Measurements from ENCODE around the gene ARID4B. TPM values are rescaled to one million over a fixed set of nuclear protein-coding genes. Genes with fewer than 3 reads are reported as not detected.

Gene ARID4B
- total and polyA plus RNA-seq, 2 donors (not counting 3 experiments of a cell fraction or from before 2014, with no cell fraction given) = 6.7 to 40.7 TPM

GRCh38 chr1:235131961-235132360 is 196.0 kb downstream of the ARID4B start:
- CTCF ChIA-PET = interaction anchor here (1.3 kb wide), 1 partner anchor 283 kb away, joined by 4 read pairs; no protein-coding TSS in a partner anchor
- Histone ChIP-seq H3K27ac (ENCODE audit: insufficient read depth, low read depth, low read length) (no peak overlapping the region), H3K9ac (replicated peaks; ENCODE audit: extremely low read depth, insufficient read depth, low read length) (no peak overlapping the region), H3K4me2 (ENCODE audit: insufficient read depth, low read length) (no peak overlapping the region), H3K79me2 (ENCODE audit: control insufficient read depth, insufficient read depth, low read length) (peaks cover 17% of the 10 kb centered on the region), H2AFZ (ENCODE audit: low read depth, low read length) (no peak overlapping the region), H3K4me3 (replicated peaks in 1 of 3; ENCODE audit: insufficient read depth in 1 of 3, low read depth in 1 of 3, low read length in 3 of 3) (no peak overlapping the region), H3K9me3 (replicated peaks; ENCODE audit: control insufficient read depth, insufficient read depth, low read length) (no peaks in the 10 kb centered on the region), H3K9me1 (replicated peaks; ENCODE audit: control insufficient read depth, extremely low read depth, insufficient read depth, low read length) (no peaks in the 10 kb centered on the region), H3K36me3 (ENCODE audit: control insufficient read depth in 2 of 2, extremely low read depth in 1 of 2, insufficient read depth in 2 of 2, low read length in 2 of 2) (peaks cover 12 to 17% of the 10 kb centered on the region in 2 experiments), H3K27me3 (ENCODE audit: control insufficient read depth in 2 of 2, insufficient read depth in 2 of 2, low read length in 2 of 2) (no peaks in the 10 kb centered on the region), H3K4me1 (ENCODE audit: control insufficient read depth, extremely low read depth, insufficient read depth, low read length) (peaks cover 8% of the 10 kb centered on the region), H4K20me1 (replicated peaks; ENCODE audit: control insufficient read depth, extremely low read depth, insufficient read depth, low read length) (no peaks in the 10 kb centered on the region)
- FAIRE-seq = no peak
- no peak for DNase-seq (ENCODE audit: low read depth, low spot score)
- intact Hi-C loops (cut with micrococcal nuclease) = no loop called here
- POLR2A ChIA-PET = interaction anchor here (0.6 kb wide), 1 partner anchor 608 kb away, joined by 3 read pairs; no protein-coding TSS in a partner anchor
- BruUV-seq (replicated peaks) = no TSS peak
- TF ChIP-seq POLR2AphosphoS5 (IDR thresholded peaks at IDR 0.05; ENCODE audit: insufficient read depth, low read depth, low read length) (no peak), MAX (IDR thresholded peaks at IDR 0.05; ENCODE audit: insufficient read depth, insufficient read length) (no peak), GATA2 (IDR thresholded peaks at IDR 0.05; ENCODE audit: insufficient read depth, insufficient read length, low read depth, low read length) (no peak)
- dilution Hi-C loops (cut with MboI; ENCODE audit: extremely low pct_ligation_motif_present, low sequenced_read_pairs) = no loop called here

GRCh38 chr1:235130766-235131270 is 197.2 kb downstream of the ARID4B start:
- CTCF ChIA-PET = interaction anchor here (1.0 kb wide), 1 partner anchor 15 kb away, joined by 3 read pairs; no protein-coding TSS in a partner anchor
- peaks cover 28% of the 10 kb centered on the region for H3K79me2 ChIP-seq (ENCODE audit: control insufficient read depth, insufficient read depth, low read length)
- no TSS peak for BruUV-seq (replicated peaks)

More at GRCh38 chr1:235130766-235131270, 197.2 kb downstream of the ARID4B start:
- Histone ChIP-seq H3K36me3 (ENCODE audit: control insufficient read depth in 2 of 2, extremely low read depth in 1 of 2, insufficient read depth in 2 of 2, low read length in 2 of 2) (peaks cover 6 to 7% of the 10 kb centered on the region in 2 experiments), H3K27me3 (ENCODE audit: control insufficient read depth in 2 of 2, insufficient read depth in 2 of 2, low read length in 2 of 2) (no peaks in the 10 kb centered on the region), H3K4me3 (replicated peaks in 1 of 3; ENCODE audit: insufficient read depth in 1 of 3, low read depth in 1 of 3, low read length in 3 of 3) (no peak overlapping the region), H4K20me1 (replicated peaks; ENCODE audit: control insufficient read depth, extremely low read depth, insufficient read depth, low read length) (peaks cover 2% of the 10 kb centered on the region), H3K9me1 (replicated peaks; ENCODE audit: control insufficient read depth, extremely low read depth, insufficient read depth, low read length) (no peaks in the 10 kb centered on the region), H3K27ac (ENCODE audit: insufficient read depth, low read depth, low read length) (no peak overlapping the region), H3K4me2 (ENCODE audit: insufficient read depth, low read length) (no peak overlapping the region), H3K4me1 (ENCODE audit: control insufficient read depth, extremely low read depth, insufficient read depth, low read length) (peaks cover 12% of the 10 kb centered on the region), H2AFZ (ENCODE audit: low read depth, low read length) (no peak overlapping the region), H3K9ac (replicated peaks; ENCODE audit: extremely low read depth, insufficient read depth, low read length) (no peak overlapping the region), H3K9me3 (replicated peaks; ENCODE audit: control insufficient read depth, insufficient read depth, low read length) (no peaks in the 10 kb centered on the region)
- TF ChIP-seq CTCF (IDR thresholded peaks at IDR 0.05; ENCODE audit: extremely low read depth in 1 of 2, insufficient read depth in 1 of 2, low read depth in 1 of 2, low read length in 2 of 2) (no peak), JUN (IDR thresholded peaks at IDR 0.05; ENCODE audit: borderline replicate concordance, insufficient read depth, insufficient read length, low read depth) (no peak), MYC (IDR thresholded peaks at IDR 0.05; ENCODE audit: low read depth, low read length) (no peak), MAX (IDR thresholded peaks at IDR 0.05; ENCODE audit: insufficient read depth, insufficient read length) (no peak), EZH2 (IDR thresholded peaks at IDR 0.05; ENCODE audit: borderline replicate concordance, low read depth, low read length, severe bottlenecking) (no peak), FOS (IDR thresholded peaks at IDR 0.05; ENCODE audit: borderline replicate concordance, insufficient read depth, low read length) (no peak), POLR2AphosphoS5 (IDR thresholded peaks at IDR 0.05; ENCODE audit: insufficient read depth, low read depth, low read length) (no peak), POLR2A (IDR thresholded peaks at IDR 0.05; ENCODE audit: low read depth, low read length) (no peak), GATA2 (IDR thresholded peaks at IDR 0.05; ENCODE audit: insufficient read depth, insufficient read length, low read depth, low read length) (no peak)
- intact Hi-C loops (cut with micrococcal nuclease) = no loop called here
- DNase-seq (ENCODE audit: low read depth, low spot score) = no peak
- dilution Hi-C loops (cut with MboI; ENCODE audit: extremely low pct_ligation_motif_present, low sequenced_read_pairs) = no loop called here
- no peak for FAIRE-seq
- POLR2A ChIA-PET = interaction anchor here (0.7 kb wide), 1 partner anchor 22 kb away, joined by 12 read pairs; no protein-coding TSS in a partner anchor
